DND-41 (cell line): ENCODE results near the gene SLC5A4.

ENCODE experiments used
- ATAC-seq: fragments of 200-7000 bp; cut with Tn5 transposase; 3 replicates; pipeline ENCODE4 v1.9.1; 2021; ENCODE audit warnings: low read depth; ENCODE audit not compliant: insufficient read depth
- DNase-seq: peaks from one replicate; pipeline ENCODE4 v3.0.0-alpha.2; 2020
- H2AFZ ChIP-seq: 2 replicates; pipeline ENCODE4 v1.6.0; 2012; ENCODE audit warnings: low read depth, low read length
- H3K27ac ChIP-seq: 2 replicates; pipeline ENCODE4 v1.5.1; 2012; ENCODE audit warnings: low read length, inconsistent platforms
- H3K27me3 ChIP-seq: fragments of 200-600 bp; sonication (generic); 2 replicates; pipeline ENCODE4 v1.6.0; 2012; ENCODE audit warnings: low read length, mild to moderate bottlenecking, inconsistent platforms; ENCODE audit not compliant: insufficient read depth, poor library complexity
- H3K36me3 ChIP-seq: 2 replicates; pipeline ENCODE4 v1.5.1; 2012; ENCODE audit warnings: low read length, inconsistent platforms; ENCODE audit not compliant: insufficient read depth
- H3K4me1 ChIP-seq: 2 replicates; pipeline ENCODE4 v1.5.1; 2012; ENCODE audit warnings: mild to moderate bottlenecking, low read length; ENCODE audit not compliant: insufficient read depth
- H3K4me2 ChIP-seq: 2 replicates; pipeline ENCODE4 v1.6.0; 2012; ENCODE audit warnings: mild to moderate bottlenecking, moderate library complexity, low read length, inconsistent platforms; ENCODE audit not compliant: insufficient read depth
- H3K4me3 ChIP-seq, 2 experiments: fragments of 200-600 bp in 1 of 2; shearing (Covaris generic) in 1 of 2; 2 replicates each; pipeline ENCODE4 v1.5.1; 2012 to 2016; ENCODE audit warnings: inconsistent platforms in 2 of 2, low read length in 2 of 2, mild to moderate bottlenecking in 2 of 2, low read depth in 1 of 2, moderate library complexity in 1 of 2
- H3K79me2 ChIP-seq: 2 replicates; pipeline ENCODE4 v1.6.0; 2012; ENCODE audit warnings: low read length, inconsistent platforms; ENCODE audit not compliant: insufficient read depth
- H3K9ac ChIP-seq: 2 replicates; pipeline ENCODE4 v1.6.0; 2012; ENCODE audit warnings: low read depth, mild to moderate bottlenecking, inconsistent platforms, low read length, moderate library complexity
- H3K9me3 ChIP-seq: 2 replicates; pipeline ENCODE4 v1.5.1; 2012; ENCODE audit warnings: low read length, moderate library complexity, mild to moderate bottlenecking, inconsistent platforms; ENCODE audit not compliant: insufficient read depth, severe bottlenecking
- H4K20me1 ChIP-seq: 2 replicates; pipeline ENCODE4 v1.6.0; 2012; ENCODE audit warnings: low read length; ENCODE audit not compliant: insufficient read depth
- EZH2 ChIP-seq: IDR thresholded peaks from 3 replicates; pipeline ENCODE4 v1.6.1; 2012; ENCODE audit warnings: borderline replicate concordance, low read depth, mild to moderate bottlenecking, moderate library complexity, low read length, inconsistent platforms; ENCODE audit not compliant: severe bottlenecking
- TF ChIP-seq, protein P1 (sequence below): IDR thresholded peaks from 2 replicates; pipeline ENCODE4 v1.5.1; 2012; ENCODE audit warnings: borderline replicate concordance, low read length, moderate library complexity, mild to moderate bottlenecking; ENCODE audit not compliant: poor library complexity, severe bottlenecking; ENCODE audit errors: extremely low read depth

The SLC5A4 gene

DNA sequence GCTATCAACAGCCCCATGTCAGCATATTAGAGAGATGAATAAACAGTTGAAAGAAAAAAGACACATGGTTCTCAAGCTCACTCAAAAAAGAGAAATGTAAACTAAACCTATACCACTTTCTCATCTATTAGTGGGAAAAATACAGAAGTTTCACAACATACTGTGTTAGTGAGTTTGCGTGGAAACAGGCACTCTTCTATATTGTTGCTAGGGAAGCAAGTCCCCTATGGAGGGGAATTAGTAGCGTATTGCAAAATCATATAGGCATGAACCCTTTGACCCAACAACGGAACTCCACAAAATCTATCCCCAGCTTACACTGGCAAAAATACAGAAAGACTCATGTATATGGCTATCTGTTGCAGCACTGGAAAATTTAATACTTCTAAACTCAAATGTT is 36.1 kb downstream of the SLC5A4 start:
- Histone ChIP-seq H4K20me1 (no peaks in the 10 kb centered on the region), H3K4me2 (no peak overlapping the region), H3K9ac (no peak overlapping the region), H3K4me1 (no peaks in the 10 kb centered on the region), H2AFZ (no peak overlapping the region), H3K27me3 (peaks cover 2% of the 10 kb centered on the region), H3K4me3 (no peak overlapping the region), H3K27ac (no peak overlapping the region), H3K36me3 (no peaks in the 10 kb centered on the region), H3K79me2 (no peaks in the 10 kb centered on the region), H3K9me3 (no peaks in the 10 kb centered on the region)
- TF ChIP-seq EZH2: no peak
- TF ChIP-seq, protein P1, sequence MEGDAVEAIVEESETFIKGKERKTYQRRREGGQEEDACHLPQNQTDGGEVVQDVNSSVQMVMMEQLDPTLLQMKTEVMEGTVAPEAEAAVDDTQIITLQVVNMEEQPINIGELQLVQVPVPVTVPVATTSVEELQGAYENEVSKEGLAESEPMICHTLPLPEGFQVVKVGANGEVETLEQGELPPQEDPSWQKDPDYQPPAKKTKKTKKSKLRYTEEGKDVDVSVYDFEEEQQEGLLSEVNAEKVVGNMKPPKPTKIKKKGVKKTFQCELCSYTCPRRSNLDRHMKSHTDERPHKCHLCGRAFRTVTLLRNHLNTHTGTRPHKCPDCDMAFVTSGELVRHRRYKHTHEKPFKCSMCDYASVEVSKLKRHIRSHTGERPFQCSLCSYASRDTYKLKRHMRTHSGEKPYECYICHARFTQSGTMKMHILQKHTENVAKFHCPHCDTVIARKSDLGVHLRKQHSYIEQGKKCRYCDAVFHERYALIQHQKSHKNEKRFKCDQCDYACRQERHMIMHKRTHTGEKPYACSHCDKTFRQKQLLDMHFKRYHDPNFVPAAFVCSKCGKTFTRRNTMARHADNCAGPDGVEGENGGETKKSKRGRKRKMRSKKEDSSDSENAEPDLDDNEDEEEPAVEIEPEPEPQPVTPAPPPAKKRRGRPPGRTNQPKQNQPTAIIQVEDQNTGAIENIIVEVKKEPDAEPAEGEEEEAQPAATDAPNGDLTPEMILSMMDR: no peak
- ATAC-seq (no peak), DNase-seq (no peak)

DNA sequence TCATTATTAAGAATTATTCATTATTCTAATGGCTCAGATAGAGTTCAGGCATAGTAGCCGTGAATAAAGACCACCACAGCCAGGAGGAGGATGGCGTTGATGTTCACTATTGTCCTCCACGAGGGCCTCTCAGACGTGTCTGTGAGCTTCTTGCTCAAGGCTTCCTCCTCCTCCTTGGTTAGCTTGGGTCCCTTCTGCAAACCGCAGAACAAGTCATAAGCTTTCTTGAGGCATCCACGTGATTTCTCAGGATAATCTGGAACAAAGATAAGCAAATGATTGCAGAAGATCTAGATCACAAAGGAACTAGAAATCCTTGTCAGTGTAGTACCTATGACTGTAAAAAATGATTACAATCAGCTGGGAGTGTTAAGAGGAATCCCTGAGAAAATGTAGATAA is 36.7 kb downstream of the SLC5A4 start:
- Histone ChIP-seq H3K4me2 (no peak overlapping the region), H3K79me2 (no peaks in the 10 kb centered on the region), H3K9me3 (no peaks in the 10 kb centered on the region), H3K9ac (no peak overlapping the region), H2AFZ (no peak overlapping the region), H4K20me1 (no peaks in the 10 kb centered on the region), H3K4me1 (no peaks in the 10 kb centered on the region), H3K27ac (no peak overlapping the region), H3K36me3 (no peaks in the 10 kb centered on the region), H3K4me3 (no peak overlapping the region), H3K27me3 (peaks cover 2% of the 10 kb centered on the region)
- TF ChIP-seq, protein P1: no peak
- TF ChIP-seq EZH2: no peak
- no peak for DNase-seq
- ATAC-seq: no peak

DNA sequence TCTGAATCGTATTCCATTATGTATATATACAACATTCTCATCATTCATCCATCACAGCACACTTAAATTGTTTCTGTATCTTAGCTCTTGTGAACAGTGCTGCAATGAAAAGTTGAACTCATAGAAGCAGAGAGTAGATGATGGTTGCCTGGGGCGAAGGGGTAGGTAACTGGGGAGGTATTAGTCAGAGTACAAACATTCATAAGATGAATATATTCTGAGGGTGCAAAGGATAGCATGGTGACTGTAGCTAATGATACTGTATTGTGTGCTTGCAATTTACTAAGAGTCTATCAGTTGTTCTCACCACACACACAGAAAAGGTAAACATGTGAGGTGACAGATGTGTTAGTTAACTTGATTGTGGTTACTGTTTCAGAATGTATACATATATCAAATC is 37.7 kb downstream of the SLC5A4 start:
- H3K27ac ChIP-seq: no peak overlapping the region
- no peak for ATAC-seq
- no peak overlapping the region for H3K4me2 ChIP-seq
- H3K27me3 ChIP-seq: peaks cover 2% of the 10 kb centered on the region
- H3K4me1 ChIP-seq: no peaks in the 10 kb centered on the region
- H3K9ac ChIP-seq: no peak overlapping the region
- H3K36me3 ChIP-seq: no peaks in the 10 kb centered on the region
- no peaks in the 10 kb centered on the region for H3K9me3 ChIP-seq
- no peak overlapping the region for H2AFZ ChIP-seq
- no peak for TF ChIP-seq EZH2
- TF ChIP-seq, protein P1: no peak
- no peak overlapping the region for H3K4me3 ChIP-seq
- DNase-seq: no peak
- no peaks in the 10 kb centered on the region for H4K20me1 ChIP-seq
- H3K79me2 ChIP-seq: no peaks in the 10 kb centered on the region

DNA sequence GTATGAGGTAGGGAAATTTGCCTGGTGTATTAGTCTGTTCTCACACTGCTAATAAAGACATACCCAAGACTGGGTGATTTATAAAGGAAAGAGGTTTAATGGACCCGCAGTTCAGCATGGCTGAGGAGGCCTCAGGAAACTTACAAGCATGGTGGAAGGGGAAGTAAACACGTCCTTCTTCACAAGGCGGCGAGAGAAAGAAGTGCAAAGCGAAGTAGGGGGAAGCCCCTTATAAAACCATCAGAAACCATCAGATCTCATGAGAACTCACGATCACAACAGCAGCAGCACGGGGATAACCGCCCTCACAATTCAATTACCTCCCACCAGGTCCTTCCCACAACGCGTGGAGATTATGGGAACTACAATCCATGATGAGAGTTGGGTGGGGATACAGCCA is 38.2 kb downstream of the SLC5A4 start:
- Histone ChIP-seq H3K36me3 (no peaks in the 10 kb centered on the region), H4K20me1 (no peaks in the 10 kb centered on the region), H3K4me3 (no peak overlapping the region), H3K4me2 (no peak overlapping the region), H3K27me3 (peaks cover 2% of the 10 kb centered on the region), H3K9me3 (no peaks in the 10 kb centered on the region), H3K9ac (no peak overlapping the region), H3K79me2 (no peaks in the 10 kb centered on the region), H3K4me1 (no peaks in the 10 kb centered on the region), H3K27ac (no peak overlapping the region), H2AFZ (no peak overlapping the region)
- no peak for ATAC-seq
- DNase-seq: no peak
- TF ChIP-seq EZH2: no peak
- TF ChIP-seq, protein P1: no peak
